K562 (cell line): ENCODE data around the gene ERGIC3. TPM values are rescaled to one million over a fixed set of nuclear protein-coding genes. Genes with fewer than 3 reads are reported as not detected.

ENCODE experiments used
- ARID1B ChIP-seq: fragments of 450-650 bp; IDR thresholded peaks from 2 replicates; pipeline ENCODE4 v1.6.1; 2016; ENCODE audit warnings: antibody characterized with exemption, mild to moderate bottlenecking, inconsistent platforms
- CHCHD3 ChIP-seq: fragments of 250-450 bp; sonication (Bioruptor Pico); IDR thresholded peaks from 2 replicates; pipeline ENCODE4 v2.1.2; 2022; ENCODE audit warnings: mild to moderate bottlenecking
- CREB1 ChIP-seq, 2 experiments: sonication (generic) in 1 of 2; formaldehyde crosslinking in 1 of 2; IDR thresholded peaks; 2 replicates each; pipeline versions ENCODE4 v1.6.1 to v1.8.0; 2012 to 2022; ENCODE audit warnings: inconsistent platforms in 1 of 2, mild to moderate bottlenecking in 1 of 2, missing genetic modification reagents in 1 of 2, moderate library complexity in 1 of 2
- E2F1 ChIP-seq: sonication (generic); formaldehyde crosslinking; IDR thresholded peaks from 2 replicates; pipeline ENCODE4 v1.8.1; 2023; ENCODE audit warnings: mild to moderate bottlenecking, missing genetic modification reagents, moderate library complexity
- E2F3 ChIP-seq: fragments of 250-450 bp; sonication (Bioruptor Pico); IDR thresholded peaks from 2 replicates; pipeline ENCODE4 v1.4.0; 2020; ENCODE audit warnings: mild to moderate bottlenecking
- EWSR1 ChIP-seq: fragments of 450-650 bp; IDR thresholded peaks from 2 replicates; pipeline ENCODE4 v1.6.1; 2018; ENCODE audit warnings: borderline replicate concordance, mild to moderate bottlenecking, low read depth, moderate library complexity; ENCODE audit not compliant: partially characterized antibody
- GATAD2B ChIP-seq: fragments of 450-650 bp; IDR thresholded peaks from 2 replicates; pipeline ENCODE4 v1.6.1; 2017; ENCODE audit warnings: mild to moderate bottlenecking, borderline replicate concordance
- HDAC1 ChIP-seq, 2 experiments: fragments of 450-650 bp; IDR thresholded peaks; 2 replicates each; pipeline ENCODE4 v1.6.1; 2016 to 2017; ENCODE audit warnings: inconsistent platforms in 1 of 2, mild to moderate bottlenecking in 1 of 2, moderate library complexity in 1 of 2
- KAT7 ChIP-seq: sonication (generic); formaldehyde crosslinking; IDR thresholded peaks from 2 replicates; pipeline ENCODE4 v1.8.0; 2022; ENCODE audit warnings: missing genetic modification reagents, mild to moderate bottlenecking, borderline replicate concordance
- KDM2B ChIP-seq: fragments of 250-450 bp; sonication (Bioruptor Pico); IDR thresholded peaks from 2 replicates; pipeline ENCODE4 v1.8.0; 2021; ENCODE audit warnings: mild to moderate bottlenecking, moderate library complexity
- MEF2D ChIP-seq: conservative IDR thresholded peaks from 2 replicates; pipeline ENCODE4 v1.6.1; 2016; ENCODE audit warnings: low read depth, missing genetic modification characterization, missing compliant biosample characterization
- NFATC3 ChIP-seq: fragments of 450-650 bp; IDR thresholded peaks from 2 replicates; pipeline ENCODE4 v1.6.1; 2017; ENCODE audit warnings: mild to moderate bottlenecking
- PML ChIP-seq: IDR thresholded peaks from 2 replicates; pipeline ENCODE4 v1.6.1; 2012; ENCODE audit warnings: low read length, inconsistent platforms
- POLR2A ChIP-seq: fragments of 450-650 bp; conservative IDR thresholded peaks from 2 replicates; pipeline ENCODE4 v1.6.1; 2016
- U2AF2 ChIP-seq: fragments of 200-400 bp; formaldehyde crosslinking; optimal IDR thresholded peaks from 2 replicates; pipeline ENCODE3; 2017; ENCODE audit warnings: low read depth, mild to moderate bottlenecking, low read length
- ZNF146 ChIP-seq: IDR thresholded peaks from one replicate; pipeline ENCODE4 v1.6.1; 2018; ENCODE audit warnings: missing compliant biosample characterization; ENCODE audit not compliant: unreplicated experiment
- ZNF224 ChIP-seq: sonication (generic); formaldehyde crosslinking; IDR thresholded peaks from 2 replicates; pipeline ENCODE4 v1.8.0; 2022; ENCODE audit warnings: mild to moderate bottlenecking, missing genetic modification reagents
- ZNF282 ChIP-seq: sonication (generic); formaldehyde crosslinking; IDR thresholded peaks from 2 replicates; pipeline ENCODE4 v1.8.1; 2023; ENCODE audit warnings: missing genetic modification reagents
- ZNF436 ChIP-seq: fragments of 250-450, 450-650 bp; sonication (Bioruptor Pico); formaldehyde crosslinking; IDR thresholded peaks from 2 replicates; pipeline ENCODE4 v1.7.0; 2020; ENCODE audit warnings: mild to moderate bottlenecking
- ZNF507 ChIP-seq: conservative IDR thresholded peaks from 2 replicates; pipeline ENCODE4 v1.6.1; 2017; ENCODE audit warnings: missing genetic modification characterization, missing compliant biosample characterization
- polyA plus RNA-seq, 8 experiments: library from polyadenylated mRNA; depleted of rRNA in 4 of 8; stranded (reverse) in 5 of 8; unstranded in 3 of 8; fragments of >200 nt; fragmentation: Nextera tagmentation in 2 of 8; fragmentation: Illumina TruSeq in 1 of 8; extraction: Ambion mirVana in 2 of 8; extraction: Trizol in 1 of 8; gene quantifications; 2 replicates each; pipeline versions ENCODE4 v1.2.1 to v1.2.3, GENCODE V29; 2011 to 2014; ENCODE audit warnings: inconsistent platforms in 1 of 8, missing spikeins in 1 of 8
- total RNA-seq, 7 experiments: library from RNA; depleted of rRNA in 6 of 7; stranded (reverse); fragments of >200 nt in 6 of 7; fragmentation: Illumina TruSeq in 2 of 7; extraction: Trizol in 2 of 7; gene quantifications; 2 replicates each; pipeline versions ENCODE4 v1.2.1 to v1.2.3, GENCODE V29; 2011 to 2021; ENCODE audit warnings: low replicate concordance in 1 of 7
- TF ChIP-seq, protein P1 (sequence below): sonication (generic); formaldehyde crosslinking; IDR thresholded peaks from 2 replicates; pipeline ENCODE4 v1.8.0; 2022; ENCODE audit warnings: mild to moderate bottlenecking, missing genetic modification reagents
- TF ChIP-seq, protein P2 (sequence below): IDR thresholded peaks from 2 replicates; pipeline ENCODE4 v1.6.1; 2011; ENCODE audit warnings: borderline replicate concordance, low read depth, mild to moderate bottlenecking, moderate library complexity, low read length; ENCODE audit not compliant: insufficient read depth, poor library complexity, severe bottlenecking
- TF ChIP-seq, protein P3 (sequence below): fragments of 450-650 bp; IDR thresholded peaks from one replicate; pipeline ENCODE4 v1.6.1; 2018; ENCODE audit warnings: mild to moderate bottlenecking, moderate library complexity; ENCODE audit not compliant: partially characterized antibody

Gene ERGIC3
- total and polyA plus RNA-seq, 9 of the 15 experiments (the other 6 are each of a cell fraction or from before 2014, with no cell fraction given): 121 to 278 (median 184) TPM

DNA sequence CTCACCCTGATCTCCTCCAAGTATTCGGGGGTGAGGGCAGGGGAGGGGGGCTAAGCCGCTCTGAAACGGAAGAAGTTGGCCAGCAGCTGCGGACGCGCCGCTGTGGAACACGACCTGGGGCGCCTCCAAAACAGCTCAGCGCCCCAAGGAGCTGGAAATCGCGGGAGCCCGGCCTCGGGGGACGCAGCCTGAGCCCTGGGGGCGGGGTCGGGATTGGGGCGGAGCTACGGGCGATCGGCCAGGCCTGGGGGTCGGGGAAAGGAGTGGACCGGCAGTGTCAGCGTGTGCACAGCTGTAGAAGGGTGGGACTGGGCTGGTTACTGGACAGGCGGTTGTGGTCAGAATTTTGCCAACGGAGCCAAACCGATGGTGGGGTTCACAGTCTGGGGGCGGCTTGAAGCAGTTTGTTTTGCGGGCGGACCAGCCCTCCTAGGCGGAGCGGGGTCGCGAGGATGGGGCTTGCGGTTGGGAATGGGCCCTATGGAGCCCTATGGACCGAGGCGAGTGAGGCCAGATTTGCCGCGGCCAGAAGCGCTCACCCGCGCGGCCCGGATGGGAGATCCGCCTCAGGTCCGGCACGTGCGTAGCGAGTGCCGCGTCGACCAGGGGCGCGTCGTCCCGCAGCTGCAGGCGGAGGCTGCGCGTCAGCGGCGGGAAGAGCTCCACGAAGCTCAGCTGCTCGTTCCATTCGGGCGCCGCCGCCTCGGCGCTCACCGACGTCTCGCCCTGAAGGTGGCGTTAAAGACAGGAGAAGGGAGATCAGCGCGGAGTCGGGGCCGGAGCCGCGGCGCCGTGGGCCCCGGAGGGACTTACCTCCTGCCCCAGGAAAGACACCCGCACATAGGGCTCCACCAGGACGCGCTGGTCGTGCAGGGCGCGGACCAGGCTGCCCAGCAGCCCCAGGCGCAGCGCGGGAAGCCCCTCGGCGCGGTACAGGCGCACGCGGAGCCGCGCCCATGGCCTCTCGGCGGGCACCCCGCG lies 59.4 kb downstream of the ERGIC3 start (continued):
- TF ChIP-seq, protein P1, sequence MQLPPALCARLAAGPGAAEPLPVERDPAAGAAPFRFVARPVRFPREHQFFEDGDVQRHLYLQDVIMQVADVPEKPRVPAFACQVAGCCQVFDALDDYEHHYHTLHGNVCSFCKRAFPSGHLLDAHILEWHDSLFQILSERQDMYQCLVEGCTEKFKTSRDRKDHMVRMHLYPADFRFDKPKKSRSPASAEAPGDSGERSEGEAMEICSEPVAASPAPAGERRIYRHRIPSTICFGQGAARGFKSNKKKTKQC (CRISPR knock-in tag): peak; percentile 95
- no peak for TF ChIP-seq CHCHD3 (CRISPR knock-in tag)
- TF ChIP-seq, protein P2, sequence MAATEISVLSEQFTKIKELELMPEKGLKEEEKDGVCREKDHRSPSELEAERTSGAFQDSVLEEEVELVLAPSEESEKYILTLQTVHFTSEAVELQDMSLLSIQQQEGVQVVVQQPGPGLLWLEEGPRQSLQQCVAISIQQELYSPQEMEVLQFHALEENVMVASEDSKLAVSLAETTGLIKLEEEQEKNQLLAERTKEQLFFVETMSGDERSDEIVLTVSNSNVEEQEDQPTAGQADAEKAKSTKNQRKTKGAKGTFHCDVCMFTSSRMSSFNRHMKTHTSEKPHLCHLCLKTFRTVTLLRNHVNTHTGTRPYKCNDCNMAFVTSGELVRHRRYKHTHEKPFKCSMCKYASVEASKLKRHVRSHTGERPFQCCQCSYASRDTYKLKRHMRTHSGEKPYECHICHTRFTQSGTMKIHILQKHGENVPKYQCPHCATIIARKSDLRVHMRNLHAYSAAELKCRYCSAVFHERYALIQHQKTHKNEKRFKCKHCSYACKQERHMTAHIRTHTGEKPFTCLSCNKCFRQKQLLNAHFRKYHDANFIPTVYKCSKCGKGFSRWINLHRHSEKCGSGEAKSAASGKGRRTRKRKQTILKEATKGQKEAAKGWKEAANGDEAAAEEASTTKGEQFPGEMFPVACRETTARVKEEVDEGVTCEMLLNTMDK: peak; percentile 77
- TF ChIP-seq ZNF146: no peak
- no peak for TF ChIP-seq NFATC3
- TF ChIP-seq ZNF436 (CRISPR knock-in tag): no peak
- TF ChIP-seq HDAC1 (IDR thresholded peaks at IDR 0.05): peak in 1 of 2 experiments; percentile 61; a peak in 2 of 4 replicates
- no peak for TF ChIP-seq POLR2A
- no peak for TF ChIP-seq PML
- no peak for TF ChIP-seq EWSR1
- peak; percentile 94 for TF ChIP-seq ZNF224 (CRISPR knock-in tag)
- TF ChIP-seq CREB1 (IDR thresholded peaks at IDR 0.05): peak; percentile 77
- peak; percentile 88 for TF ChIP-seq CREB1 (CRISPR knock-in tag; IDR thresholded peaks at IDR 0.05)
- no peak for TF ChIP-seq KAT7 (CRISPR knock-in tag)
- TF ChIP-seq U2AF2: no peak
- peak; percentile 80; the same call in 1 of the 2 replicates for TF ChIP-seq KDM2B
- TF ChIP-seq ARID1B: no peak
- TF ChIP-seq ZNF507 (tag): no peak
- TF ChIP-seq, protein P3, sequence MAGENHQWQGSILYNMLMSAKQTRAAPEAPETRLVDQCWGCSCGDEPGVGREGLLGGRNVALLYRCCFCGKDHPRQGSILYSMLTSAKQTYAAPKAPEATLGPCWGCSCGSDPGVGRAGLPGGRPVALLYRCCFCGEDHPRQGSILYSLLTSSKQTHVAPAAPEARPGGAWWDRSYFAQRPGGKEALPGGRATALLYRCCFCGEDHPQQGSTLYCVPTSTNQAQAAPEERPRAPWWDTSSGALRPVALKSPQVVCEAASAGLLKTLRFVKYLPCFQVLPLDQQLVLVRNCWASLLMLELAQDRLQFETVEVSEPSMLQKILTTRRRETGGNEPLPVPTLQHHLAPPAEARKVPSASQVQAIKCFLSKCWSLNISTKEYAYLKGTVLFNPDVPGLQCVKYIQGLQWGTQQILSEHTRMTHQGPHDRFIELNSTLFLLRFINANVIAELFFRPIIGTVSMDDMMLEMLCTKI: no peak
- TF ChIP-seq E2F1: peak; percentile 79; the same call in 1 of the 2 replicates
- peak; percentile 78; the same call in 1 of the 2 replicates for TF ChIP-seq E2F3 (CRISPR knock-in tag)
- peak; percentile 93; the same call in 1 of the 2 replicates for TF ChIP-seq ZNF282 (CRISPR knock-in tag)
- no peak for TF ChIP-seq MEF2D (tag)
- no peak; the same call in 1 of the 2 replicates for TF ChIP-seq GATAD2B
